K562 (cell line): ENCODE data around the gene CRIP1. TPM values are rescaled to one million over a fixed set of nuclear protein-coding genes. Genes with fewer than 3 reads are reported as not detected.

Experiments used
- ATAC-seq: fragments of 200-7000 bp; cut with Tn5 transposase; 3 replicates; pipeline ENCODE4 v1.9.1; 2020; ENCODE audit warnings: moderate library complexity
- BruUV-seq: library from RNA; stranded (reverse); fragments of 400-500 nt; replicated peaks from 2 replicates; lab custom pipeline; 2021; lab: Mats Ljungman, UMichigan
- CTCF ChIA-PET: fragments of 300-600 bp; formaldehyde crosslinking; extraction: SDS; loops from one replicate; lab custom pipeline; 2021; ENCODE audit warnings: low intra/inter-chr PET ratio; lab: Yijun Ruan, JAX
- POLR2A ChIA-PET: fragments of 300-600, 350-650 bp; sonication (Branson Sonifier 250); formaldehyde crosslinking; extraction: SDS; loops from one replicate; lab custom pipeline; 2021; ENCODE audit warnings: antibody characterized with exemption, inconsistent platforms; lab: Yijun Ruan, JAX
- DNase-seq, 4 experiments: peaks; one replicate each; pipeline versions ENCODE4 v3.0.0 to v3.0.0-alpha.2; 2011 to 2018; ENCODE audit warnings: low spot score in 3 of 4, mixed read lengths in 3 of 4; ENCODE audit errors: extremely low read depth in 1 of 4
- FAIRE-seq: peaks from 2 replicates; lab custom pipeline; 2011; peaks lifted over from hg19 to GRCh38; lab: Jason Lieb, UNC
- H2AFZ ChIP-seq: 2 replicates; pipeline ENCODE4 v1.6.0; 2011; ENCODE audit warnings: low read depth, low read length, control low read depth, inconsistent platforms
- H3K27ac ChIP-seq: fragments of 200-600 bp; 3 replicates; pipeline ENCODE4 v1.8.0; 2011; ENCODE audit warnings: low read depth, mild to moderate bottlenecking, control low read depth, inconsistent platforms, low read length, moderate library complexity, mixed read lengths; ENCODE audit errors: extremely low read depth
- H3K27me3 ChIP-seq, 2 experiments: fragments of 300-600 bp in 1 of 2; 2 replicates in 1 of 2; 3 replicates in 1 of 2; pipeline versions ENCODE4 v1.6.0 to v1.8.0; 2011; ENCODE audit warnings: inconsistent platforms in 2 of 2, low read length in 2 of 2, mild to moderate bottlenecking in 1 of 2, mixed read lengths in 1 of 2, moderate library complexity in 1 of 2; ENCODE audit not compliant: control insufficient read depth in 2 of 2, insufficient read depth in 2 of 2
- H3K36me3 ChIP-seq: fragments of 300-600 bp; 3 replicates; pipeline ENCODE4 v1.8.0; 2011; ENCODE audit warnings: mild to moderate bottlenecking, low read length, inconsistent platforms; ENCODE audit not compliant: control insufficient read depth, insufficient read depth
- H3K4me1 ChIP-seq, 2 experiments: fragments of 200-600 bp in 1 of 2; replicated peaks in 1 of 2; 2 replicates in 1 of 2; 3 replicates in 1 of 2; pipeline versions ENCODE4 v1.5.1 to v1.8.0; 2011; ENCODE audit warnings: inconsistent platforms in 2 of 2, low read length in 2 of 2, mild to moderate bottlenecking in 1 of 2, mixed read lengths in 1 of 2, moderate library complexity in 1 of 2; ENCODE audit not compliant: control insufficient read depth in 2 of 2, insufficient read depth in 2 of 2
- H3K4me2 ChIP-seq: 2 replicates; pipeline ENCODE4 v1.6.1; 2011; ENCODE audit warnings: low read length, control low read depth, inconsistent platforms, mixed read lengths; ENCODE audit not compliant: insufficient read depth
- H3K4me3 ChIP-seq: fragments of 200-600 bp; sonication (generic), shearing (Covaris generic); 2 replicates; pipeline ENCODE4 v1.5.1; 2016; ENCODE audit warnings: control low read depth, inconsistent platforms
- H3K79me2 ChIP-seq: fragments of 200-600 bp; 3 replicates; pipeline ENCODE4 v1.8.0; 2011; ENCODE audit warnings: low read length, inconsistent platforms; ENCODE audit not compliant: control insufficient read depth, insufficient read depth
- H3K9ac ChIP-seq, 2 experiments: 2 replicates each; pipeline versions ENCODE4 v1.6.0 to v1.6.1; 2011; ENCODE audit warnings: low read depth in 2 of 2, low read length in 2 of 2, control low read depth in 1 of 2, inconsistent platforms in 1 of 2, mild to moderate bottlenecking in 1 of 2, mixed read lengths in 1 of 2; ENCODE audit not compliant: insufficient read depth in 1 of 2
- H3K9me1 ChIP-seq: one replicate; pipeline ENCODE4 v1.6.0; 2011; ENCODE audit warnings: inconsistent platforms, mild to moderate bottlenecking, low read length, moderate library complexity; ENCODE audit not compliant: control insufficient read depth, insufficient read depth
- H3K9me3 ChIP-seq: replicated peaks from 2 replicates; pipeline ENCODE4 v1.5.1; 2011; ENCODE audit warnings: low read depth, low read length, inconsistent platforms; ENCODE audit not compliant: control insufficient read depth, insufficient read depth
- H4K20me1 ChIP-seq: replicated peaks from 2 replicates; pipeline ENCODE4 v1.6.1; 2011; ENCODE audit warnings: low read length, inconsistent platforms, mixed read lengths; ENCODE audit not compliant: control insufficient read depth, insufficient read depth
- PCBP2 ChIP-seq: fragments of 200-400 bp; formaldehyde crosslinking; IDR thresholded peaks from 2 replicates; pipeline ENCODE4 v1.6.1; 2018; ENCODE audit warnings: low read length, low read depth, mild to moderate bottlenecking, moderate library complexity; ENCODE audit not compliant: poor library complexity, severe bottlenecking
- PHF20 ChIP-seq: fragments of 450-650 bp; IDR thresholded peaks from 2 replicates; pipeline ENCODE4 v1.6.1; 2018; ENCODE audit not compliant: partially characterized antibody
- RBBP5 ChIP-seq: fragments of 200-600 bp; sonication (generic); IDR thresholded peaks from 2 replicates; pipeline ENCODE4 v1.6.1; 2012; ENCODE audit warnings: borderline replicate concordance, mild to moderate bottlenecking, low read length, control low read depth, inconsistent platforms; ENCODE audit not compliant: insufficient read depth, poor library complexity, severe bottlenecking
- RBM17 ChIP-seq: fragments of 200-400 bp; formaldehyde crosslinking; IDR thresholded peaks from 2 replicates; pipeline ENCODE4 v1.6.1; 2017; ENCODE audit warnings: low read depth, mild to moderate bottlenecking, low read length, borderline replicate concordance
- RBM25 ChIP-seq: fragments of 200-400 bp; formaldehyde crosslinking; IDR thresholded peaks from 2 replicates; pipeline ENCODE4 v1.6.1; 2018; ENCODE audit warnings: low read length, low read depth, moderate library complexity; ENCODE audit not compliant: severe bottlenecking
- SMAD1 ChIP-seq: fragments of 150-350 bp; IDR thresholded peaks from 2 replicates; pipeline ENCODE4 v1.6.1; 2014; ENCODE audit warnings: low read length, low read depth; ENCODE audit not compliant: partially characterized antibody
- SMARCE1 ChIP-seq: fragments of 450-650 bp; IDR thresholded peaks from 2 replicates; pipeline ENCODE4 v1.7.1; 2016; ENCODE audit warnings: mild to moderate bottlenecking
- STAG1 ChIP-seq: sonication (generic); formaldehyde crosslinking; IDR thresholded peaks from 2 replicates; pipeline ENCODE4 v1.5.0; 2020; ENCODE audit warnings: missing genetic modification reagents, borderline replicate concordance
- STAT5B ChIP-seq: fragments of 250-450 bp; sonication (Bioruptor Pico); IDR thresholded peaks from 2 replicates; pipeline ENCODE4 v1.8.0; 2021; ENCODE audit warnings: mild to moderate bottlenecking, inconsistent platforms
- ZFP30 ChIP-seq: fragments of 250-450 bp; sonication (Bioruptor Pico); IDR thresholded peaks from 2 replicates; pipeline ENCODE4 v1.8.0; 2022; ENCODE audit warnings: moderate library complexity, mild to moderate bottlenecking, inconsistent platforms, borderline replicate concordance
- ZKSCAN8 ChIP-seq: fragments of 200-800 bp; sonication (Bioruptor generic); IDR thresholded peaks from 2 replicates; pipeline ENCODE4 v1.6.1; 2016; ENCODE audit warnings: missing genetic modification characterization, missing compliant biosample characterization
- WGBS: fragments of 100-300 bp; shearing (Covaris generic); methylation state at CpG from one replicate; pipeline ENCODE4 v1.1.6; 2016; ENCODE audit warnings: low coverage, mixed read lengths; ENCODE audit not compliant: insufficient coverage; ENCODE audit errors: missing lambda C conversion rate; 5-methylcytosine and 5-hydroxymethylcytosine counted together
- in situ Hi-C: fragments of 300-500 bp; cut with MboI; formaldehyde crosslinking; loops from 4 replicates; pipeline ENCODE4 v1.15.0; 2018; ENCODE audit warnings: inconsistent platforms, mixed read lengths
- intact Hi-C: fragments of 100-400 bp; cut with micrococcal nuclease; formaldehyde crosslinking; loops from 2 replicates; pipeline ENCODE4 v1.14.2; 2022
- polyA plus RNA-seq, 8 experiments: library from polyadenylated mRNA; depleted of rRNA in 4 of 8; stranded (reverse) in 5 of 8; unstranded in 3 of 8; fragments of >200 nt; fragmentation: Nextera tagmentation in 2 of 8; fragmentation: Illumina TruSeq in 1 of 8; extraction: Ambion mirVana in 2 of 8; extraction: Trizol in 1 of 8; gene quantifications; 2 replicates each; pipeline versions ENCODE4 v1.2.1 to v1.2.3, GENCODE V29; 2011 to 2014; ENCODE audit warnings: inconsistent platforms in 1 of 8, missing spikeins in 1 of 8
- total RNA-seq, 7 experiments: library from RNA; depleted of rRNA in 6 of 7; stranded (reverse); fragments of >200 nt in 6 of 7; fragmentation: Illumina TruSeq in 2 of 7; extraction: Trizol in 2 of 7; gene quantifications; 2 replicates each; pipeline versions ENCODE4 v1.2.1 to v1.2.3, GENCODE V29; 2011 to 2021; ENCODE audit warnings: low replicate concordance in 1 of 7
- TF ChIP-seq, protein P1 (sequence below): fragments of 450-650 bp; IDR thresholded peaks from 2 replicates; pipeline ENCODE4 v1.6.1; 2017; ENCODE audit warnings: mild to moderate bottlenecking, moderate library complexity

The CRIP1 gene
- total and polyA plus RNA-seq, 9 of the 15 experiments (the other 6 are each of a cell fraction or from before 2014, with no cell fraction given) = 0.11 to 0.58 (median 0.14) TPM; not detected in 6

GRCh38 chr14:105460116-105460515 lies 26.6 kb upstream of the CRIP1 start (continued):
- TF ChIP-seq STAG1 (CRISPR knock-in tag) (no peak), STAT5B (CRISPR knock-in tag) (no peak), ZFP30 (CRISPR knock-in tag) (no peak), ZKSCAN8 (no peak)

DNA sequence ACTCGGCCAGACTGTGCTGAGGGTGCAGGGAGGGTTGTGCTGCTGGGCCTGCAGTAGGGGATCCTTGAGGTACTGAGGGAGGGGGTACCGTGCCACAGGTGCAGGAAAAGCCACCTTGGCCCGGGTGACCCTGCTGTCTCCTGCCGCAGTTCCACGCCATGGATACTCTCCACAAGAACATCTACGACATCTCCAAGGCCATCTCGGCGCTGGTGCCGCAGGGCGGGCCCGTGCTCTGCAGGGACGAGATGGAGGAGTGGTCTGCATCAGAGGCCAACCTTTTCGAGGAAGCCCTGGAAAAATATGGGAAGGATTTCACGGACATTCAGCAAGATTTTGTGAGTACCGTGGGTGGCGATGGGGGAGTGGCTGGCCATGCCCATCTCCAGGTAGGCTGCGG lies 26.1 kb upstream of the CRIP1 start:
- Histone ChIP-seq H3K9me1 (no peaks in the 10 kb centered on the region), H3K4me2 (no peak overlapping the region), H3K27me3 (no peaks in the 10 kb centered on the region), H4K20me1 (no peaks in the 10 kb centered on the region), H3K4me1 (peaks cover 0 to 14% of the 10 kb centered on the region in 2 experiments; a peak in 2 of 5 replicates), H3K4me3 (no peak overlapping the region), H3K36me3 (peaks cover 68% of the 10 kb centered on the region; the same call in 2 of the 3 replicates), H3K9me3 (no peaks in the 10 kb centered on the region), H3K9ac (no peak overlapping the region; a peak in 1 of 4 replicates), H3K27ac (no peak overlapping the region), H3K79me2 (no peaks in the 10 kb centered on the region), H2AFZ (no peak overlapping the region)
- over 99% methylated on average over 13 of the region's 17 CpGs for WGBS
- ChIA-PET CTCF (no interaction called here), POLR2A (no interaction called here)
- BruUV-seq = no TSS peak
- no peak for DNase-seq
- FAIRE-seq = no peak
- intact Hi-C loops = no loop called here
- no peak for ATAC-seq
- in situ Hi-C loops = no loop called here
- TF ChIP-seq SMARCE1 (no peak), PCBP2 (no peak), RBM17 (no peak), RBBP5 (no peak), RBM25 (no peak), PHF20 (no peak), SMAD1 (no peak)
- TF ChIP-seq, protein P1, sequence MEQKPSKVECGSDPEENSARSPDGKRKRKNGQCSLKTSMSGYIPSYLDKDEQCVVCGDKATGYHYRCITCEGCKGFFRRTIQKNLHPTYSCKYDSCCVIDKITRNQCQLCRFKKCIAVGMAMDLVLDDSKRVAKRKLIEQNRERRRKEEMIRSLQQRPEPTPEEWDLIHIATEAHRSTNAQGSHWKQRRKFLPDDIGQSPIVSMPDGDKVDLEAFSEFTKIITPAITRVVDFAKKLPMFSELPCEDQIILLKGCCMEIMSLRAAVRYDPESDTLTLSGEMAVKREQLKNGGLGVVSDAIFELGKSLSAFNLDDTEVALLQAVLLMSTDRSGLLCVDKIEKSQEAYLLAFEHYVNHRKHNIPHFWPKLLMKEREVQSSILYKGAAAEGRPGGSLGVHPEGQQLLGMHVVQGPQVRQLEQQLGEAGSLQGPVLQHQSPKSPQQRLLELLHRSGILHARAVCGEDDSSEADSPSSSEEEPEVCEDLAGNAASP = no peak
